ENCODE results near the gene HNRNPH2. TPM values are rescaled to one million over a fixed set of nuclear protein-coding genes. Genes with fewer than 3 reads are reported as not detected.

The HNRNPH2 gene
- total RNA-seq, 3 donors from 2014 or later (not counting 1 experiment from before 2014, with no cell fraction given): 47.3 to 56.1 (median 52.9) TPM

- Mint-ChIP-seq H3K4me3 (no peak overlapping the region), H3K9me3 (no peaks in the 10 kb centered on the region), H3K27me3 (ENCODE audit: low read depth in 2 of 2) (no peaks in the 10 kb centered on the region), H3K36me3 (no peaks in the 10 kb centered on the region), H3K27ac (no peak overlapping the region), H3K4me1 (no peaks in the 10 kb centered on the region)
- WGBS (ENCODE audit: insufficient coverage): 100% methylated on average over 1 of the region's 4 CpGs
- Histone ChIP-seq H3K9me3 (ENCODE audit: control insufficient read depth, insufficient read depth, low read length) (no peaks in the 10 kb centered on the region), H3K36me3 (ENCODE audit: control insufficient read depth, insufficient read depth, low read length) (peaks cover 5% of the 10 kb centered on the region), H3K4me1 (ENCODE audit: control insufficient read depth, insufficient read depth, low read length) (no peaks in the 10 kb centered on the region), H3K4me3 (ENCODE audit: low read length) (no peak overlapping the region), H3K27ac (ENCODE audit: low read length) (no peak overlapping the region), H3K27me3 (ENCODE audit: control insufficient read depth, insufficient read depth, low read length) (no peaks in the 10 kb centered on the region)
- DNase-seq: no peak
- TF ChIP-seq, protein P1, sequence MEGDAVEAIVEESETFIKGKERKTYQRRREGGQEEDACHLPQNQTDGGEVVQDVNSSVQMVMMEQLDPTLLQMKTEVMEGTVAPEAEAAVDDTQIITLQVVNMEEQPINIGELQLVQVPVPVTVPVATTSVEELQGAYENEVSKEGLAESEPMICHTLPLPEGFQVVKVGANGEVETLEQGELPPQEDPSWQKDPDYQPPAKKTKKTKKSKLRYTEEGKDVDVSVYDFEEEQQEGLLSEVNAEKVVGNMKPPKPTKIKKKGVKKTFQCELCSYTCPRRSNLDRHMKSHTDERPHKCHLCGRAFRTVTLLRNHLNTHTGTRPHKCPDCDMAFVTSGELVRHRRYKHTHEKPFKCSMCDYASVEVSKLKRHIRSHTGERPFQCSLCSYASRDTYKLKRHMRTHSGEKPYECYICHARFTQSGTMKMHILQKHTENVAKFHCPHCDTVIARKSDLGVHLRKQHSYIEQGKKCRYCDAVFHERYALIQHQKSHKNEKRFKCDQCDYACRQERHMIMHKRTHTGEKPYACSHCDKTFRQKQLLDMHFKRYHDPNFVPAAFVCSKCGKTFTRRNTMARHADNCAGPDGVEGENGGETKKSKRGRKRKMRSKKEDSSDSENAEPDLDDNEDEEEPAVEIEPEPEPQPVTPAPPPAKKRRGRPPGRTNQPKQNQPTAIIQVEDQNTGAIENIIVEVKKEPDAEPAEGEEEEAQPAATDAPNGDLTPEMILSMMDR (IDR thresholded peaks at IDR 0.05): no peak
- no peak for ATAC-seq
- intact Hi-C loops (cut with micrococcal nuclease): no loop called here
Observed at GRCh38 chrX:101398694-101399093, 9.3 kb upstream of the HNRNPH2 start.

- no peaks in the 10 kb centered on the region for H3K4me1 Mint-ChIP-seq
- ATAC-seq: no peak
- Histone ChIP-seq H3K36me3 (ENCODE audit: control insufficient read depth, insufficient read depth, low read length) (peaks cover 5% of the 10 kb centered on the region), H3K27me3 (ENCODE audit: control insufficient read depth, insufficient read depth, low read length) (no peaks in the 10 kb centered on the region), H3K27ac (ENCODE audit: low read length) (no peak overlapping the region), H3K4me1 (ENCODE audit: control insufficient read depth, insufficient read depth, low read length) (no peaks in the 10 kb centered on the region), H3K4me3 (ENCODE audit: low read length) (no peak overlapping the region), H3K9me3 (ENCODE audit: control insufficient read depth, insufficient read depth, low read length) (no peaks in the 10 kb centered on the region)
- no peaks in the 10 kb centered on the region for H3K36me3 Mint-ChIP-seq
- no peaks in the 10 kb centered on the region for H3K9me3 Mint-ChIP-seq
- TF ChIP-seq, protein P1 (IDR thresholded peaks at IDR 0.05): no peak
- intact Hi-C loops (cut with micrococcal nuclease): no loop called here
- WGBS (ENCODE audit: insufficient coverage): 96% methylated on average over 3 of the region's 4 CpGs
- no peaks in the 10 kb centered on the region for H3K27me3 Mint-ChIP-seq (ENCODE audit: low read depth in 2 of 2)
- no peak overlapping the region for H3K4me3 Mint-ChIP-seq
- no peak for DNase-seq
- H3K27ac Mint-ChIP-seq: no peak overlapping the region
Observed at GRCh38 chrX:101399825-101400224, 8.2 kb upstream of the HNRNPH2 start.

- Mint-ChIP-seq H3K27ac (peak overlapping the region; percentile 95 to 96), H3K9me3 (no peaks in the 10 kb centered on the region), H3K4me1 (peaks cover 22 to 26% of the 10 kb centered on the region in 2 donors), H3K27me3 (ENCODE audit: low read depth in 2 of 2) (no peaks in the 10 kb centered on the region), H3K4me3 (peak overlapping the region; percentile 94), H3K36me3 (no peaks in the 10 kb centered on the region)
- TF ChIP-seq, protein P1 (IDR thresholded peaks at IDR 0.05): no peak
- DNase-seq (peak in 1 of 2 donors; percentile 18), ATAC-seq (no peak)
- Histone ChIP-seq H3K27me3 (ENCODE audit: control insufficient read depth, insufficient read depth, low read length) (no peaks in the 10 kb centered on the region), H3K4me3 (ENCODE audit: low read length) (peak overlapping the region; percentile 84), H3K27ac (ENCODE audit: low read length) (peak overlapping the region; percentile 98), H3K4me1 (ENCODE audit: control insufficient read depth, insufficient read depth, low read length) (peaks cover 17% of the 10 kb centered on the region), H3K36me3 (ENCODE audit: control insufficient read depth, insufficient read depth, low read length) (peaks cover 4% of the 10 kb centered on the region), H3K9me3 (ENCODE audit: control insufficient read depth, insufficient read depth, low read length) (no peaks in the 10 kb centered on the region)
- intact Hi-C loops (cut with micrococcal nuclease): loop anchor here (2.0 kb wide), 1 partner anchor 16 kb away; the partner anchor contains the start of gene RPL36A
- WGBS (ENCODE audit: insufficient coverage): 0% methylated on average over 10 of the region's 15 CpGs
Observed at GRCh38 chrX:101407167-101407747, 765 bp upstream of the HNRNPH2 start.

DNA sequence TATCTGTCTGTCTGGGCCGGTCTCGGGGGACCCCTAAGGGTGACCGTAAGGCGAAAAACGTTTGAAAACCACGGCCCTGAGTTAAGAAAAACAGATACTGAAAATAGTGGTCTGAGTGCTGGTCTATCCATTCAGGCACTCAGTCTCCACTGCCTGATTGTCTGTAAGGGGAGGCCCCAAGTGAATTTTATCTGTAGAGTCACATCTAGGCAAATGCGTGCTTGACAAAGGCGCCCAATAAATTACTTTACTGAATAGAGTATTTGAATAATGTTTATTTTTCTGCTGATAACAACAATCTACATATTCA is 465 bp downstream of the HNRNPH2 start:
- peaks cover 7% of the 10 kb centered on the region for H3K36me3 ChIP-seq (ENCODE audit: control insufficient read depth, insufficient read depth, low read length)
- TF ChIP-seq, protein P1 (IDR thresholded peaks at IDR 0.05): no peak
- no peaks in the 10 kb centered on the region for H3K36me3 Mint-ChIP-seq
- peak overlapping the region; percentile 94 for H3K4me3 Mint-ChIP-seq
- H3K9me3 Mint-ChIP-seq: no peaks in the 10 kb centered on the region
- DNase-seq (no peak), ATAC-seq (no peak)
- no peaks in the 10 kb centered on the region for H3K27me3 ChIP-seq (ENCODE audit: control insufficient read depth, insufficient read depth, low read length)
- H3K4me1 Mint-ChIP-seq: peaks cover 22 to 35% of the 10 kb centered on the region in 2 donors
- peak overlapping the region; percentile 95 to 96 for H3K27ac Mint-ChIP-seq
- H3K4me3 ChIP-seq (ENCODE audit: low read length): peak overlapping the region; percentile 84
- no peaks in the 10 kb centered on the region for H3K27me3 Mint-ChIP-seq (ENCODE audit: low read depth in 2 of 2)
- intact Hi-C loops (cut with micrococcal nuclease): no loop called here
- no peaks in the 10 kb centered on the region for H3K9me3 ChIP-seq (ENCODE audit: control insufficient read depth, insufficient read depth, low read length)
- peak overlapping the region; percentile 98 for H3K27ac ChIP-seq (ENCODE audit: low read length)
- peaks cover 19% of the 10 kb centered on the region for H3K4me1 ChIP-seq (ENCODE audit: control insufficient read depth, insufficient read depth, low read length)
- 0% methylated on average over 6 of the region's 8 CpGs for WGBS (ENCODE audit: insufficient coverage)

All from natural killer cell (primary cell).